Gastrocnemius medialis (tissue), 4 donors: ENCODE data around the gene FAM210A.

Source experiments
- CTCF ChIP-seq, 5 experiments: fragments of 450-650 bp in 3 of 5; fragments of 200-600 bp in 2 of 5; sonication (generic) in 2 of 5; IDR thresholded peaks in 4 of 5; conservative IDR thresholded peaks in 1 of 5; 1 replicate in 4 of 5; 2 replicates in 1 of 5; pipeline ENCODE4 v1.5.1; 2016 to 2019; ENCODE audit warnings: antibody characterized with exemption in 5 of 5, mild to moderate bottlenecking in 3 of 5, moderate library complexity in 3 of 5
- POLR2A ChIP-seq, 2 donors: fragments of 450-650 bp; IDR thresholded peaks; one replicate each; pipeline ENCODE4 v1.6.1; 2017; ENCODE audit warnings: antibody characterized with exemption in 2 of 2, mild to moderate bottlenecking in 2 of 2, moderate library complexity in 2 of 2

GRCh38 chr18:13618760-13619438, 107.5 kb downstream of the FAM210A start:
- TF ChIP-seq CTCF (IDR thresholded peaks at IDR 0.05 in 4 of 5, conservative IDR thresholded peaks at IDR 0.05 in 1 of 5) (no peak), POLR2A (IDR thresholded peaks at IDR 0.05) (no peak)
